CD4-positive, alpha-beta T cell (primary cell): ENCODE results near the gene COG5. TPM values are rescaled to one million over a fixed set of nuclear protein-coding genes. Genes with fewer than 3 reads are reported as not detected.

Experiments used
- ATAC-seq: fragments of 200-7000 bp; cut with Tn5 transposase; one replicate; pipeline ENCODE4 v1.10.0; 2022; ENCODE audit warnings: mild to moderate bottlenecking; ENCODE audit not compliant: poor library complexity
- CTCF ChIA-PET: fragments of 350-600 bp; sonication (Branson Sonifier 250); formaldehyde crosslinking; loops from one replicate; lab custom pipeline; 2021; ENCODE audit warnings: antibody characterized with exemption, inconsistent platforms; lab: Charles Lee
- POLR2A ChIA-PET: fragments of 350-600 bp; sonication (Branson Sonifier 250); formaldehyde crosslinking; loops from one replicate; lab custom pipeline; 2021; ENCODE audit warnings: antibody characterized with exemption, inconsistent platforms; lab: Charles Lee
- DNase-seq, 14 experiments: peaks; one replicate each; pipeline ENCODE4 v3.0.0-alpha.2; 2013 to 2020; ENCODE audit warnings: mixed read lengths in 2 of 14
- H3K27ac ChIP-seq, 2 donors: one replicate each; pipeline versions ENCODE4 v1.5.1 to v1.7.0; 2013; ENCODE audit warnings: low read length in 2 of 2, low read depth in 1 of 2, mild to moderate bottlenecking in 1 of 2
- H3K27me3 ChIP-seq, 2 experiments: 1 replicate in 1 of 2; 2 replicates in 1 of 2; pipeline versions ENCODE4 v1.6.1 to v1.7.0; 2013; ENCODE audit warnings: low read length in 2 of 2, control low read depth in 1 of 2, mild to moderate bottlenecking in 1 of 2, moderate library complexity in 1 of 2; ENCODE audit not compliant: insufficient read depth in 2 of 2, control insufficient read depth in 1 of 2
- H3K36me3 ChIP-seq: one replicate; pipeline ENCODE4 v1.6.1; 2013; ENCODE audit warnings: low read length, control low read depth; ENCODE audit not compliant: insufficient read depth
- H3K4me1 ChIP-seq: one replicate; pipeline ENCODE4 v1.6.1; 2013; ENCODE audit warnings: low read length, control low read depth; ENCODE audit not compliant: insufficient read depth
- H3K4me3 ChIP-seq: one replicate; pipeline ENCODE4 v1.5.1; 2013; ENCODE audit warnings: mild to moderate bottlenecking, low read length, moderate library complexity
- H3K9me3 ChIP-seq, 2 experiments: 1 replicate in 1 of 2; 2 replicates in 1 of 2; pipeline versions ENCODE4 v1.6.1 to v1.7.0; 2013; ENCODE audit warnings: low read length in 2 of 2, mild to moderate bottlenecking in 2 of 2, control low read depth in 1 of 2, moderate library complexity in 1 of 2; ENCODE audit not compliant: control insufficient read depth in 1 of 2, insufficient read depth in 1 of 2
- H3K27ac Mint-ChIP-seq: one replicate; pipeline ENCODE4 v1.8.0; 2020; ENCODE audit warnings: mixed read lengths
- H3K27me3 Mint-ChIP-seq: one replicate; pipeline ENCODE4 v1.8.0; 2021; ENCODE audit warnings: mixed read lengths
- H3K36me3 Mint-ChIP-seq: one replicate; pipeline ENCODE4 v1.8.0; 2021; ENCODE audit warnings: low read depth, mixed read lengths
- H3K4me1 Mint-ChIP-seq: one replicate; pipeline ENCODE4 v1.8.0; 2021; ENCODE audit warnings: low read depth, mixed read lengths
- H3K4me3 Mint-ChIP-seq: one replicate; pipeline ENCODE4 v1.8.0; 2020; ENCODE audit warnings: mild to moderate bottlenecking, mixed read lengths
- H3K9me3 Mint-ChIP-seq: one replicate; pipeline ENCODE4 v1.8.0; 2020; ENCODE audit warnings: mixed read lengths
- CTCF ChIP-seq: fragments of 200-600 bp; IDR thresholded peaks from one replicate; pipeline ENCODE4 v1.8.0; 2022; ENCODE audit warnings: antibody characterized with exemption, mild to moderate bottlenecking
- intact Hi-C, 2 experiments: fragments of 100-400 bp; cut with DNase I in 1 of 2; cut with micrococcal nuclease in 1 of 2; formaldehyde crosslinking; loops; one replicate each; pipeline versions ENCODE4 v1.15.1 to v1.9.0; 2023 to 2025; cut with DNase I, micrococcal nuclease
- total RNA-seq, 174 experiments: library from RNA in 2 of 174; stranded (reverse) in 2 of 174; gene quantifications; one replicate each; pipeline ENCODE4 v1.2.3 and lab custom pipeline; 2021 to 2026

The COG5 gene
- total RNA-seq, 2 experiments from 2014 or later: 43.4 to 44.5 TPM

GRCh38 chr7:107326061-107326460, 237.7 kb downstream of the COG5 start:
- Mint-ChIP-seq H3K4me3 (no peak overlapping the region), H3K9me3 (no peaks in the 10 kb centered on the region)

DNA sequence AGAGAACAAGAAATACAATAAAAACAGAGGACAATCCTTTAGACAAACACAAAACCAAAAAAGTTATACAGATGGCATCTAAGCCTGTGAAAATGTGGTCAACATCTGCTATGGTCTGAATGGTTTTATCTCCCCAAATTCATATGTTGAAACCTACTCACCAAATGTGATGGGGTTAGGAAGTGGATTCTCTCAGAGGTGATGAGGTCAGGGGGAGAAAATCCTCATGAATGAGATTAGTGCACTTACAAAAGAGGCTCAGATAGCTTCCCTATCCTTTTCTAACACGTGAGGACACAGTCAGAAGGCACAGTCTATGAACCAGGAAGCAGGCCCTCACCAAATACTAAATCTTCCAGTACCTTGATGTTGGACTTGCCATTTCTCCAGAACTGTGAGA, 241.7 kb downstream of the COG5 start:
- ATAC-seq: no peak
- Mint-ChIP-seq H3K36me3 (peaks cover 68% of the 10 kb centered on the region), H3K4me3 (no peak overlapping the region), H3K27me3 (no peaks in the 10 kb centered on the region), H3K9me3 (no peaks in the 10 kb centered on the region), H3K4me1 (no peaks in the 10 kb centered on the region), H3K27ac (no peak overlapping the region)
- no peak overlapping the region for H3K27ac ChIP-seq
- H3K4me1 ChIP-seq: no peaks in the 10 kb centered on the region
- intact Hi-C loops: no loop called here
- TF ChIP-seq CTCF: no peak
- H3K36me3 ChIP-seq: peaks cover 11% of the 10 kb centered on the region
- POLR2A ChIA-PET: no interaction called here
- CTCF ChIA-PET: no interaction called here
- H3K4me3 ChIP-seq: no peak overlapping the region
- no peaks in the 10 kb centered on the region for H3K9me3 ChIP-seq
- no peak for DNase-seq
- no peaks in the 10 kb centered on the region for H3K27me3 ChIP-seq

More at GRCh38 chr7:107326061-107326460, 237.7 kb downstream of the COG5 start:
- ATAC-seq (no peak), DNase-seq (no peak)
- ChIA-PET POLR2A (no interaction called here), CTCF (no interaction called here)
- no peaks in the 10 kb centered on the region for H3K27me3 ChIP-seq
- H3K9me3 ChIP-seq: no peaks in the 10 kb centered on the region
- Mint-ChIP-seq H3K27ac (no peak overlapping the region), H3K27me3 (no peaks in the 10 kb centered on the region), H3K4me1 (no peaks in the 10 kb centered on the region), H3K36me3 (peaks cover 56% of the 10 kb centered on the region)
- H3K4me1 ChIP-seq: no peaks in the 10 kb centered on the region
- intact Hi-C loops: no loop called here
- no peak overlapping the region for H3K4me3 ChIP-seq
- TF ChIP-seq CTCF: no peak
- H3K27ac ChIP-seq: no peak overlapping the region
- H3K36me3 ChIP-seq: peaks cover 7% of the 10 kb centered on the region

DNA sequence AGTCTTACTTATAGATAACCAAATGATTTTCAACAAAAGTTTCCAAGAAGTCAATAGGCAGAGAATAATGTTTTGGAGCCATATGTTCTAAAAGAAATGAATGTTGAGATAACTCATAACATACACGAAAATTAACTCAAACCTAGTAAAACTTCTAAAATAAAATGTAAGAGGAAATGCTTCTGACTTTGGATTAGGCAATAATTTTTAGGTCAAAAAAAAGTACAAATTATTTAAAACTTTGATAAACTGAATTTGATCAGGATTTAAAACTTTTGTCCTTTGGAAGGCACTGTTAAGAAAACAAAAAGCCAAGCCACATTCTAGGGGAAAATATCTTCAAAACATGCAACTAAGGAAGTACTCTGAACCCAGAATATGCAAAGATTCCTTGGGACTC, 242.1 kb downstream of the COG5 start:
- no peaks in the 10 kb centered on the region for H3K9me3 ChIP-seq
- intact Hi-C loops: no loop called here
- Mint-ChIP-seq H3K9me3 (no peaks in the 10 kb centered on the region), H3K27ac (no peak overlapping the region), H3K4me3 (no peak overlapping the region), H3K4me1 (no peaks in the 10 kb centered on the region), H3K27me3 (no peaks in the 10 kb centered on the region), H3K36me3 (peaks cover 66% of the 10 kb centered on the region)
- no peak overlapping the region for H3K4me3 ChIP-seq
- POLR2A ChIA-PET: no interaction called here
- CTCF ChIA-PET: no interaction called here
- H3K27ac ChIP-seq: no peak overlapping the region
- H3K27me3 ChIP-seq: no peaks in the 10 kb centered on the region
- H3K4me1 ChIP-seq: no peaks in the 10 kb centered on the region
- DNase-seq (no peak), ATAC-seq (no peak)
- no peak for TF ChIP-seq CTCF
- peaks cover 13% of the 10 kb centered on the region for H3K36me3 ChIP-seq
